HEK293 (cell line): Measurements from ENCODE around the gene LPP.

Experiments used
- CTCF ChIP-seq: fragments of 450-650 bp; formaldehyde crosslinking; IDR thresholded peaks from 2 replicates; pipeline ENCODE4 v1.5.1; 2016; ENCODE audit warnings: missing biosample characterization, missing genetic modification characterization
- MZF1 ChIP-seq: fragments of 450-650 bp; formaldehyde crosslinking; IDR thresholded peaks from 2 replicates; pipeline ENCODE4 v1.5.1; 2017; ENCODE audit warnings: missing biosample characterization, missing genetic modification characterization, borderline replicate concordance
- REST ChIP-seq: fragments of 450-650 bp; formaldehyde crosslinking; IDR thresholded peaks from 2 replicates; pipeline ENCODE4 v1.5.1; 2016; ENCODE audit warnings: missing biosample characterization, missing genetic modification characterization
- SP2 ChIP-seq: fragments of 450-650 bp; formaldehyde crosslinking; IDR thresholded peaks from 2 replicates; pipeline ENCODE4 v1.5.1; 2016; ENCODE audit warnings: missing biosample characterization, missing genetic modification characterization
- ZNF202 ChIP-seq: fragments of 450-650 bp; formaldehyde crosslinking; IDR thresholded peaks from 2 replicates; pipeline ENCODE4 v1.5.1; 2016; ENCODE audit warnings: missing biosample characterization, missing genetic modification characterization, borderline replicate concordance
- ZNF239 ChIP-seq: fragments of 450-650 bp; formaldehyde crosslinking; IDR thresholded peaks from 2 replicates; pipeline ENCODE4 v1.5.1; 2016; ENCODE audit warnings: missing biosample characterization, missing genetic modification characterization
- ZNF398 ChIP-seq: fragments of 450-650 bp; formaldehyde crosslinking; IDR thresholded peaks from 2 replicates; pipeline ENCODE4 v1.5.1; 2017; ENCODE audit warnings: missing biosample characterization, missing genetic modification characterization
- ZNF624 ChIP-seq: fragments of 450-650 bp; formaldehyde crosslinking; IDR thresholded peaks from 2 replicates; pipeline ENCODE4 v1.5.1; 2017; ENCODE audit warnings: missing biosample characterization, missing genetic modification characterization
- ZNF677 ChIP-seq: fragments of 450-650 bp; IDR thresholded peaks from 2 replicates; pipeline ENCODE4 v1.5.0; 2018; ENCODE audit warnings: missing biosample characterization, mild to moderate bottlenecking, missing genetic modification characterization, moderate library complexity
- ZNF76 ChIP-seq: fragments of 450-650 bp; formaldehyde crosslinking; IDR thresholded peaks from 2 replicates; pipeline ENCODE4; 2016; ENCODE audit warnings: low read depth, missing biosample characterization, missing genetic modification characterization, borderline replicate concordance

GRCh38 chr3:188465311-188465710 is 311.4 kb downstream of the LPP start:
- no peak for TF ChIP-seq REST (tag by site-specific recombination)
- no peak for TF ChIP-seq ZNF76
- TF ChIP-seq MZF1 = no peak
- no peak for TF ChIP-seq CTCF (tag by site-specific recombination)
- no peak for TF ChIP-seq ZNF398 (tag by site-specific recombination)
- no peak for TF ChIP-seq ZNF202 (tag by site-specific recombination)
- no peak for TF ChIP-seq SP2 (tag by site-specific recombination)
- TF ChIP-seq ZNF624 (tag by site-specific recombination) = no peak
- no peak for TF ChIP-seq ZNF239 (tag by site-specific recombination)
- no peak for TF ChIP-seq ZNF677 (tag by site-specific recombination)
